HEK293 (cell line): Measurements from ENCODE around the gene ANKUB1.
A peak's percentile ranks its signal among the peaks of the same experiment; 100 is the strongest.

Source experiments
- CTCF ChIA-PET: fragments of 350-600 bp; formaldehyde crosslinking; extraction: SDS; loops from one replicate; lab custom pipeline; 2021; ENCODE audit warnings: antibody characterized with exemption; lab: Yijun Ruan, JAX
- POLR2A ChIA-PET: fragments of 300-600 bp; formaldehyde crosslinking; extraction: SDS; loops from one replicate; lab custom pipeline; 2020; ENCODE audit warnings: antibody characterized with exemption, inconsistent platforms; lab: Yijun Ruan, JAX
- H3K27ac ChIP-seq: fragments of 200-500 bp; sonication (Bioruptor generic); 2 replicates; pipeline ENCODE4 v1.5.1; 2014; ENCODE audit warnings: low read depth, low read length, control low read depth, inconsistent platforms; ENCODE audit errors: extremely low read depth
- H3K36me3 ChIP-seq, 2 experiments: fragments of 200-500 bp in 1 of 2; sonication (Bioruptor generic) in 1 of 2; 1 replicate in 1 of 2; 2 replicates in 1 of 2; pipeline ENCODE4 v1.5.1; 2014 to 2017; ENCODE audit warnings: inconsistent platforms in 2 of 2, low read length in 2 of 2; ENCODE audit not compliant: control insufficient read depth in 2 of 2, insufficient read depth in 1 of 2
- H3K4me1 ChIP-seq: fragments of 200-500 bp; sonication (Bioruptor generic); 2 replicates; pipeline ENCODE4 v1.5.1; 2014; ENCODE audit warnings: mild to moderate bottlenecking, low read length, inconsistent platforms; ENCODE audit not compliant: control insufficient read depth, insufficient read depth
- H3K4me3 ChIP-seq: 2 replicates; pipeline ENCODE4 v1.5.1; 2011; ENCODE audit warnings: low read depth, mild to moderate bottlenecking, control low read depth, low read length, moderate library complexity
- H3K9me3 ChIP-seq: fragments of 200-500 bp; sonication (Bioruptor generic); 2 replicates; pipeline ENCODE4 v1.5.1; 2014; ENCODE audit warnings: low read depth, low read length, inconsistent platforms; ENCODE audit not compliant: control insufficient read depth, insufficient read depth
- BCL6B ChIP-seq: fragments of 450-650 bp; formaldehyde crosslinking; IDR thresholded peaks from 2 replicates; pipeline ENCODE4 v1.5.1; 2017; ENCODE audit warnings: missing biosample characterization, missing genetic modification characterization
- CTCF ChIP-seq: fragments of 450-650 bp; formaldehyde crosslinking; IDR thresholded peaks from 2 replicates; pipeline ENCODE4 v1.5.1; 2016; ENCODE audit warnings: missing biosample characterization, missing genetic modification characterization
- GLIS1 ChIP-seq: fragments of 450-650 bp; formaldehyde crosslinking; IDR thresholded peaks from 2 replicates; pipeline ENCODE4 v1.5.1; 2016; ENCODE audit warnings: missing biosample characterization, missing genetic modification characterization
- PRDM4 ChIP-seq: fragments of 450-650 bp; formaldehyde crosslinking; IDR thresholded peaks from 2 replicates; pipeline ENCODE4 v1.5.1; 2017; ENCODE audit warnings: missing biosample characterization, missing genetic modification characterization
- ZBTB44 ChIP-seq: fragments of 450-650 bp; IDR thresholded peaks from 2 replicates; pipeline ENCODE4 v1.5.1; 2018; ENCODE audit warnings: missing biosample characterization, mild to moderate bottlenecking, missing genetic modification characterization
- ZNF132 ChIP-seq: fragments of 450-650 bp; formaldehyde crosslinking; IDR thresholded peaks from 2 replicates; pipeline ENCODE4 v1.5.1; 2017; ENCODE audit warnings: missing biosample characterization, missing genetic modification characterization, borderline replicate concordance
- ZNF175 ChIP-seq: fragments of 450-650 bp; formaldehyde crosslinking; IDR thresholded peaks from 2 replicates; pipeline ENCODE4 v1.5.1; 2016; ENCODE audit warnings: missing biosample characterization, missing genetic modification characterization
- ZNF274 ChIP-seq, 2 experiments: fragments of 200-500 bp in 1 of 2; fragments of 450-650 bp in 1 of 2; sonication (Bioruptor generic) in 1 of 2; formaldehyde crosslinking in 1 of 2; IDR thresholded peaks; 2 replicates each; pipeline versions ENCODE4 v1.5.1 to v1.6.1; 2014 to 2016; ENCODE audit warnings: borderline replicate concordance in 1 of 2, inconsistent platforms in 1 of 2, low read length in 1 of 2, missing biosample characterization in 1 of 2, missing genetic modification characterization in 1 of 2
- ZNF449 ChIP-seq: fragments of 450-650 bp; formaldehyde crosslinking; IDR thresholded peaks from 2 replicates; pipeline ENCODE4 v1.5.1; 2017; ENCODE audit warnings: missing biosample characterization, mild to moderate bottlenecking, missing genetic modification characterization, moderate library complexity
- ZNF548 ChIP-seq: fragments of 450-650 bp; formaldehyde crosslinking; IDR thresholded peaks from 2 replicates; pipeline ENCODE4 v1.5.1; 2016; ENCODE audit warnings: missing biosample characterization, missing genetic modification characterization
- ZNF664 ChIP-seq: fragments of 450-650 bp; formaldehyde crosslinking; IDR thresholded peaks from 2 replicates; pipeline ENCODE4 v1.5.1; 2016; ENCODE audit warnings: missing biosample characterization, missing genetic modification characterization
- ZSCAN4 ChIP-seq: fragments of 450-650 bp; formaldehyde crosslinking; IDR thresholded peaks from 2 replicates; pipeline ENCODE4 v1.5.1; 2017; ENCODE audit warnings: missing biosample characterization, missing genetic modification characterization

The ANKUB1 gene

GRCh38 chr3:149752788-149753136 lies 39.6 kb downstream of the ANKUB1 start:
- TF ChIP-seq ZNF175 (no peak), ZNF664 (peak; percentile 66; the same call in 1 of the 2 replicates), ZNF132 (tag by site-specific recombination) (no peak), ZSCAN4 (tag by site-specific recombination) (no peak), GLIS1 (tag by site-specific recombination) (no peak), CTCF (no peak), PRDM4 (tag by site-specific recombination) (no peak), ZNF548 (tag by site-specific recombination) (no peak), ZNF274 (IDR thresholded peaks at IDR 0.05; ENCODE audit: low read length) (no peak), ZNF274 (tag by site-specific recombination; IDR thresholded peaks at IDR 0.05; ENCODE audit: borderline replicate concordance) (no peak), ZNF449 (tag by site-specific recombination) (0 out of 2 replicates have a peak, but pooled peaks have one; percentile 2), BCL6B (no peak), ZBTB44 (no peak)
- TF ChIP-seq, all 188 proteins: peak for 2
- ChIA-PET POLR2A (interaction anchor here (1.0 to 1.4 kb wide), 2 partner anchors 56 to 94 kb away, joined by 3 read pairs; no protein-coding TSS in a partner anchor), CTCF (interaction anchor here (0.6 to 3.0 kb wide), 14 partner anchors 9 to 240 kb away, joined by 3 to 20 read pairs (median 4); partner anchors contain the start of gene RNF13)
- Histone ChIP-seq H3K4me3 (peak overlapping the region; percentile 100), H3K36me3 (peaks cover 0 to 34% of the 10 kb centered on the region in 2 experiments; a peak in 1 of 3 replicates), H3K27ac (no peak overlapping the region), H3K9me3 (no peaks in the 10 kb centered on the region), H3K4me1 (no peaks in the 10 kb centered on the region)
